CD14-positive monocyte (primary cell): ENCODE data around the gene SYNDIG1. TPM values are rescaled to one million over a fixed set of nuclear protein-coding genes. Genes with fewer than 3 reads are reported as not detected.

Experiments
- DNase-seq, 3 donors: peaks; one replicate each; pipeline ENCODE4 v3.0.0-alpha.2; 2011 to 2022
- H2AFZ ChIP-seq: 2 replicates; pipeline ENCODE4 v1.6.0; 2012; ENCODE audit warnings: mild to moderate bottlenecking, low read depth, low read length, inconsistent platforms; ENCODE audit not compliant: insufficient read depth, poor library complexity, severe bottlenecking
- H3K27ac ChIP-seq, 2 donors: 1 replicate in 1 of 2; 2 replicates in 1 of 2; pipeline ENCODE4 v1.5.1; 2012 to 2013; ENCODE audit warnings: low read length in 2 of 2, control low read depth in 1 of 2, inconsistent platforms in 1 of 2, low read depth in 1 of 2, mild to moderate bottlenecking in 1 of 2
- H3K27me3 ChIP-seq, 2 donors: one replicate each; pipeline versions ENCODE4 v1.6.0 to v1.6.1; 2011 to 2013; ENCODE audit warnings: low read length in 2 of 2; ENCODE audit not compliant: control insufficient read depth in 2 of 2, insufficient read depth in 2 of 2
- H3K36me3 ChIP-seq, 2 donors: replicated peaks in 1 of 2; 1 replicate in 1 of 2; 2 replicates in 1 of 2; pipeline versions ENCODE4 v1.5.1 to v1.6.1; 2012 to 2013; ENCODE audit warnings: low read length in 2 of 2, control low read depth in 1 of 2, inconsistent platforms in 1 of 2, mild to moderate bottlenecking in 1 of 2; ENCODE audit not compliant: insufficient read depth in 2 of 2, control insufficient read depth in 1 of 2
- H3K4me1 ChIP-seq, 2 donors: 1 replicate in 1 of 2; 2 replicates in 1 of 2; pipeline versions ENCODE4 v1.5.1 to v1.6.1; 2012 to 2013; ENCODE audit warnings: low read length in 2 of 2, control low read depth in 1 of 2, inconsistent platforms in 1 of 2, mild to moderate bottlenecking in 1 of 2, moderate library complexity in 1 of 2; ENCODE audit not compliant: insufficient read depth in 2 of 2, control insufficient read depth in 1 of 2
- H3K4me2 ChIP-seq: replicated peaks from 2 replicates; pipeline ENCODE3; 2012; ENCODE audit warnings: low read length, moderate library complexity, mild to moderate bottlenecking; ENCODE audit not compliant: poor library complexity, severe bottlenecking; ENCODE audit errors: extremely low read depth
- H3K4me3 ChIP-seq, 3 experiments: fragments of 200-600 bp in 1 of 3; sonication (generic) in 1 of 3; replicated peaks in 1 of 3; 1 replicate in 2 of 3; 2 replicates in 1 of 3; pipeline ENCODE4 v1.5.1; 2011 to 2013; ENCODE audit warnings: low read length in 3 of 3, mild to moderate bottlenecking in 3 of 3, control low read depth in 2 of 3, low read depth in 2 of 3, inconsistent platforms in 1 of 3, moderate library complexity in 1 of 3
- H3K79me2 ChIP-seq: 2 replicates; pipeline ENCODE4 v1.6.0; 2012; ENCODE audit warnings: mild to moderate bottlenecking, control low read depth, inconsistent platforms, low read length, moderate library complexity; ENCODE audit not compliant: insufficient read depth
- H3K9ac ChIP-seq: 2 replicates; pipeline ENCODE4 v1.6.0; 2017; ENCODE audit warnings: low read length, mild to moderate bottlenecking; ENCODE audit not compliant: insufficient read depth, poor library complexity, severe bottlenecking
- H3K9me3 ChIP-seq, 2 donors: replicated peaks in 1 of 2; 1 replicate in 1 of 2; 2 replicates in 1 of 2; pipeline versions ENCODE4 v1.5.1 to v1.6.1; 2012 to 2013; ENCODE audit warnings: low read length in 2 of 2, control low read depth in 1 of 2; ENCODE audit not compliant: control insufficient read depth in 1 of 2, insufficient read depth in 1 of 2
- H4K20me1 ChIP-seq: 2 replicates; pipeline ENCODE4 v1.6.0; 2012; ENCODE audit warnings: mild to moderate bottlenecking, low read length, control low read depth, moderate library complexity; ENCODE audit not compliant: insufficient read depth
- H3K27ac Mint-ChIP-seq, 7 donors: one replicate each; pipeline ENCODE4 v1.8.0; 2020; ENCODE audit warnings: mild to moderate bottlenecking in 7 of 7, mixed read lengths in 7 of 7, moderate library complexity in 6 of 7, inconsistent platforms in 2 of 7
- H3K27me3 Mint-ChIP-seq, 3 donors: one replicate each; pipeline ENCODE4 v1.8.0; 2021 to 2022; ENCODE audit warnings: low read depth in 3 of 3, mild to moderate bottlenecking in 3 of 3, mixed read lengths in 3 of 3, moderate library complexity in 3 of 3, inconsistent platforms in 1 of 3
- H3K36me3 Mint-ChIP-seq, 2 donors: one replicate each; pipeline ENCODE4 v1.8.0; 2020; ENCODE audit warnings: mixed read lengths in 2 of 2, inconsistent platforms in 1 of 2, mild to moderate bottlenecking in 1 of 2
- H3K4me1 Mint-ChIP-seq: one replicate; pipeline ENCODE4 v1.8.0; 2020; ENCODE audit warnings: mild to moderate bottlenecking, mixed read lengths
- H3K4me3 Mint-ChIP-seq, 2 donors: one replicate each; pipeline ENCODE4 v1.8.0; 2020; ENCODE audit warnings: mild to moderate bottlenecking in 2 of 2, mixed read lengths in 2 of 2, moderate library complexity in 1 of 2
- H3K9me3 Mint-ChIP-seq, 7 donors: one replicate each; pipeline ENCODE4 v1.8.0; 2020 to 2022; ENCODE audit warnings: mixed read lengths in 7 of 7, mild to moderate bottlenecking in 6 of 7, moderate library complexity in 6 of 7, inconsistent platforms in 2 of 7
- CTCF ChIP-seq: fragments of 200-600 bp; IDR thresholded peaks from one replicate; pipeline ENCODE4 v1.8.0; 2022; ENCODE audit warnings: antibody characterized with exemption, mild to moderate bottlenecking
- WGBS: methylation state at CpG from one replicate; pipeline ENCODE4 v1.1.5; 2013; ENCODE audit warnings: missing lambda C conversion rate; ENCODE audit not compliant: insufficient coverage; 5-methylcytosine and 5-hydroxymethylcytosine counted together
- intact Hi-C, 2 donors: fragments of 100-400 bp; cut with micrococcal nuclease; formaldehyde crosslinking; loops; one replicate each; pipeline versions ENCODE4 v1.15.0 to v1.15.1; 2023
- polyA plus RNA-seq, 3 donors: library from polyadenylated mRNA; depleted of rRNA in 1 of 3; unstranded in 2 of 3; stranded (reverse) in 1 of 3; fragments of 300-500 nt in 2 of 3; fragments of >200 nt in 1 of 3; fragmentation: Illumina TruSeq in 2 of 3; gene quantifications; 1 replicate in 2 of 3; 2 replicates in 1 of 3; pipeline ENCODE4 v1.2.3, GENCODE V29; 2012 to 2021

SYNDIG1 gene
- polyA plus RNA-seq, 3 donors, result not detected

GRCh38 chr20:24487240-24487639, 17.8 kb downstream of the SYNDIG1 start:
- Histone ChIP-seq H3K4me3 (no peak overlapping the region), H3K9ac (no peak overlapping the region), H2AFZ (no peak overlapping the region), H4K20me1 (no peaks in the 10 kb centered on the region), H3K27ac (no peak overlapping the region), H3K4me1 (no peaks in the 10 kb centered on the region), H3K4me2 (no peak overlapping the region), H3K36me3 (no peaks in the 10 kb centered on the region), H3K27me3 (no peaks in the 10 kb centered on the region), H3K79me2 (no peaks in the 10 kb centered on the region), H3K9me3 (no peaks in the 10 kb centered on the region)
- H3K4me1 Mint-ChIP-seq, result no peaks in the 10 kb centered on the region
- intact Hi-C loops, result no loop called here
- H3K4me3 Mint-ChIP-seq, result no peak overlapping the region
- no peak for TF ChIP-seq CTCF
- 100% methylated on average over 1 of the region's 4 CpGs for WGBS
- H3K27me3 Mint-ChIP-seq, result peaks cover 0 to 4% (median 1%) of the 10 kb centered on the region in 3 donors
- no peaks in the 10 kb centered on the region for H3K36me3 Mint-ChIP-seq
- DNase-seq, result no peak
- no peak overlapping the region for H3K27ac Mint-ChIP-seq
- H3K9me3 Mint-ChIP-seq, result peaks cover 0 to 4% (median 0%) of the 10 kb centered on the region in 7 donors

GRCh38 chr20:24487648-24488047, 18.2 kb downstream of the SYNDIG1 start:
- Histone ChIP-seq H3K4me2 (no peak overlapping the region), H3K9me3 (no peaks in the 10 kb centered on the region), H3K79me2 (no peaks in the 10 kb centered on the region), H3K27me3 (no peaks in the 10 kb centered on the region), H3K27ac (no peak overlapping the region), H2AFZ (no peak overlapping the region), H3K4me1 (no peaks in the 10 kb centered on the region), H3K9ac (no peak overlapping the region), H3K4me3 (no peak overlapping the region), H3K36me3 (no peaks in the 10 kb centered on the region), H4K20me1 (no peaks in the 10 kb centered on the region)
- no peak for TF ChIP-seq CTCF
- 93% methylated on average over 6 of the region's 7 CpGs for WGBS
- Mint-ChIP-seq H3K4me1 (no peaks in the 10 kb centered on the region), H3K4me3 (no peak overlapping the region), H3K9me3 (peaks cover 0 to 4% (median 0%) of the 10 kb centered on the region in 7 donors), H3K27me3 (peaks cover 0 to 4% (median 1%) of the 10 kb centered on the region in 3 donors), H3K27ac (no peak overlapping the region), H3K36me3 (no peaks in the 10 kb centered on the region)
- intact Hi-C loops, result no loop called here
- no peak for DNase-seq
